OCI-LY1 (cell line): Measurements from ENCODE around the gene NAALAD2.

Experiments
- EZH2 ChIP-seq: fragments of 200-600 bp; sonication (generic), shearing (Covaris generic); IDR thresholded peaks from 2 replicates; pipeline ENCODE4 v1.8.0; 2017; ENCODE audit warnings: borderline replicate concordance, mixed run types, mild to moderate bottlenecking, antibody characterized with exemption, low read length, moderate library complexity, mixed read lengths
- TF ChIP-seq, protein P1 (sequence below): fragments of 200-600 bp; sonication (generic), shearing (Covaris generic); IDR thresholded peaks from 2 replicates; pipeline ENCODE4 v1.5.1; 2017; ENCODE audit warnings: mild to moderate bottlenecking, antibody characterized with exemption, low read length, moderate library complexity, mixed read lengths

GRCh38 chr11:90135016-90135415 is 553 bp downstream of the NAALAD2 start:
- TF ChIP-seq, protein P1, sequence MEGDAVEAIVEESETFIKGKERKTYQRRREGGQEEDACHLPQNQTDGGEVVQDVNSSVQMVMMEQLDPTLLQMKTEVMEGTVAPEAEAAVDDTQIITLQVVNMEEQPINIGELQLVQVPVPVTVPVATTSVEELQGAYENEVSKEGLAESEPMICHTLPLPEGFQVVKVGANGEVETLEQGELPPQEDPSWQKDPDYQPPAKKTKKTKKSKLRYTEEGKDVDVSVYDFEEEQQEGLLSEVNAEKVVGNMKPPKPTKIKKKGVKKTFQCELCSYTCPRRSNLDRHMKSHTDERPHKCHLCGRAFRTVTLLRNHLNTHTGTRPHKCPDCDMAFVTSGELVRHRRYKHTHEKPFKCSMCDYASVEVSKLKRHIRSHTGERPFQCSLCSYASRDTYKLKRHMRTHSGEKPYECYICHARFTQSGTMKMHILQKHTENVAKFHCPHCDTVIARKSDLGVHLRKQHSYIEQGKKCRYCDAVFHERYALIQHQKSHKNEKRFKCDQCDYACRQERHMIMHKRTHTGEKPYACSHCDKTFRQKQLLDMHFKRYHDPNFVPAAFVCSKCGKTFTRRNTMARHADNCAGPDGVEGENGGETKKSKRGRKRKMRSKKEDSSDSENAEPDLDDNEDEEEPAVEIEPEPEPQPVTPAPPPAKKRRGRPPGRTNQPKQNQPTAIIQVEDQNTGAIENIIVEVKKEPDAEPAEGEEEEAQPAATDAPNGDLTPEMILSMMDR, result no peak
- no peak for TF ChIP-seq EZH2
